CD4-positive, alpha-beta T cell treated with Interleukin-2 at 100 ng/mL for 4 hours (primary cell): Measurements from ENCODE around the gene SUSD2.
"Not testable (repeated sequence)": the region's sequence is repeated elsewhere in the genome, so short reads cannot be mapped to it uniquely, and the experiment has no call there.

Experiments
- DNase-seq: peaks from one replicate; pipeline ENCODE4 v3.0.0-alpha.2; 2020; ENCODE audit warnings: low spot score

SUSD2 gene

DNA sequence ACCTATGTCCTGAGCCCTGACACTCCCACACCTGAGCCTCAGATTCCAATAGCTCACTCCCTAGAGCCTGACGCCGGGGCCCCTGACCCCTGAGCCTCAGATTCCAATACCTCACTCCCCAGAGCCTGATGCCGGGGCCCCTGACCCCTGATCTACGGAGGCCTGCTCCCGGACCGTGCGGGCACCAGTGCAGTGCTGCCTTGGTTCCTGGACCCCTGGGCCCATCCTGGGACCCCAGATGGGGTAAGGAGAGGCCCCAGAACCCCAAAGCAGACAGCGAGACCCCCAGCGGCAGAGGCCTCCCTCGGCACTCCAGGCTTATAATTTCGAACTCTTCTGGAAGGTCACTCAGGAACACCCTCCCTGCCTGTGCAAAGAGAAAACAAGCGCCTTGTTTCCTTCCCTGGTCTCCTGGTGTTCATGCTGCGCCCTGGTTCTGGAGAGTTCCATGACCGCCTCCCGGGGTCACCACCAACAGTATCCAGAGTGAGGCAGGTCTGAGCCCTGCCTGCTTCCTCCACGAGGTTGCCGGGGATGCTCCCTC, 7.5 kb downstream of the SUSD2 start:
- no peak for DNase-seq

DNA sequence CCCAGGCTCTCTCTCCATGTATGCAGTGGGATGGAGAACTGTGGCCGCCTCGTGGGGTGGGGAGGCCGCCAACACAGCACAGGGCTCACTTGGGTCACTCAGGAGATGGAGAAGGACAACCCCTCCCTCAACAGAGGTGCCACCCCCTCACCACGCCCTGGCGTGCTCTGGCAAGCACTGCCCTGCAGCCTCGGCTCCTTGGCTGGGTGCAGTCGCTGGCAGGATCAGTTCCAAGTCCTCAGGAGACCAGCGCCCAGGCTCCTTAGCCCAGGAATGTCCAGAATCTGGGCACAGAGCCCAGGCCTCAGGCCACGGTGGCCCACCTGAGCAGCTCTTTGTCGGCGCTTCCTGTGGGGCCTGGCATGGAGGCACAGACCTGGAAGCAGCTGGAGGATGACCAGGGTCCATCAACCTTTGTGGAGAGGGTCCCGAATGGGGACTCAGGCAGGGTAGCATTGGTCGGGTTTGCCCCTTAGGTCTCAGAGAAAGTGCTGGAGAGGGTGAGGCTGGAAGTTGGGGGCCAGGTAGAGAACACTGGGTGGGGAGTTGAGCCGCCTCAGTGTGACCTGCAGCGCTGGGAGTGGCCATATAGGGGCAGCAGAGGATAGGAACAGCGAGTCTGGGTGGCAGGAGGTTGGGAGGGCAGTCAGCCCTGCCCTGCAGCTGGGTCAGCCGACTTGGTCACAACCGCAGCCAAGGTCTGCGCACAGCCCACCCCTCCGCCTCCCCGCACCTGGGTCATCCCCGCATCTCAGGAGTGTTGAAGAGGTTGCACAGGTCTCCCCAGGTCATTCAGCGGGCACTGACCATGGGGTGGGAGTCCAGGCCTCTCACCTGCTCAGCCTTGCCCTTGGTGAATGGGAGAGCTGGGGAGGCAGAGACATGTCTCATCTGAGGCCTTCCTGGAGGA, 8.2 kb downstream of the SUSD2 start:
- DNase-seq, result peak; percentile 17

DNA sequence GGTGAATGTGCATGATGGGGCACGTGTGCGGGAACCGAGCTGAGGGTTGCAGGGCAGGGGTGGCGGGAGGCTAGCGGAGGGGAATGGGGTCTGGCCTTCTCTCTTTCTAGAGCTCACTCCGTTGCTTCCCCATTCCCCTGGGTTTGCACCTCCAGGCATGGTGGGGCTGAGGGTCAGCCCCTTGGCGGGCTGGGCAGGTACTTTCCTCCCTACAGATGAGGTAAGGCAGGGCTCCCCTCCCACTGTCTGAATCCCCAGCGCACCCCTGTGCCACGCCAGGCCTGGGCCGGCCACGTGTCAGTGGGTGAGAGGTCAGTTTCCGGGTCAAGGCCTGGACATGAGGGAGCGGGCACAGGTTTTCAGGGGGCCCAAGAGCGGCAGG, 8.9 kb downstream of the SUSD2 start:
- no peak for DNase-seq

DNA sequence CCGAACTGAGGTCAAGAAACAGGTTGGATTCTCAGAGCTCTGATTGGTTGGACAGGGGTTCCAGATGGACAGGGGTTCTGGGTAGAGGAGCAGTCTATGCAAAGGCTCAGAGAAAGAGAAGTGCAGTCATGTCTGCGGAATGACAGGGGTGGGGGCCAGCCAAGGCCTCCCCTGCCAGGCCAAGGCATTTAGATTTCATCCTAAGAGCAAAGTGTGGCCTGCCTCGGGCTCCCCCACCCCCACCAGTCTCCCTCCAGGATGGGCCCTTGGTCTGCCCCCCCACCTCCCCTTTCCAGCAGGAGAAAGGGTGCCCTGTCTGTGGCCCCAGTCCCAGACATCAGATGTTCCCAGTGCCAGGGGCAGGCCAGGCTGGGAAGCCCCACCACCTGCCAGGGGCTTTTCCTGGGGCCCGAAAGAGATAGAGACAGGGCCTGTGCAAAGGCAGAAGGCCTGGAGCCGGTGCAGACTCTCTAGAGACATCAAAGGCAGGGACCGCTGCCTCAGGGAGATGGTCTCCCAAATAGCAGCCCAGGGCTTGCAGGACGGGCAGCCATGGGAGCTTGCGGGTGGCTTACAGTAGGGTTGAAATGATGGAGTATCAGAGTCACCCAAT, 9.4 kb downstream of the SUSD2 start:
- DNase-seq, result no peak

DNA sequence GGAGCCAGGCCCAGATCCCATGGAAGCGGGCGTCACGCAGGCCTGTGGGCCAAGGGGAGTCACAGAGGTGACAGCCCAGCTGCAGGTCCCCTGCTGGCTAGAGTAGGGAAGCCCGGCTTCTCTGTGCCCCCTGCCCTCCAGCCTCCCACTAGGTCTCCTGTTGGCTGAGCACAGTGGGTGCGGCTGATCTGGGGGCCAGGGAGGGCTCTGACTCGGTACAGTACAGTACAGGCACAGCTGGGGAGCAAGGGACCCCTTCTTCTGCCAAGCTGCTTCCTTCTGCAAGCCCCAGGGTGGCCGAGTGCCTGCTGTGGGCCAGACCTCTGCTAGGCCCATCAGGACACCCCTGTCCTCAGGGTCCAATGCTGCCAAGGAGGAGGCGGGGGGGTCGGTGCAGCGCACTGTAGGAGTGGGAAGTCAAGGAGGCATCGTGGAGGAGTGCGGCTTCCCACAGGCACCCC, 10.1 kb downstream of the SUSD2 start:
- DNase-seq, result no peak

DNA sequence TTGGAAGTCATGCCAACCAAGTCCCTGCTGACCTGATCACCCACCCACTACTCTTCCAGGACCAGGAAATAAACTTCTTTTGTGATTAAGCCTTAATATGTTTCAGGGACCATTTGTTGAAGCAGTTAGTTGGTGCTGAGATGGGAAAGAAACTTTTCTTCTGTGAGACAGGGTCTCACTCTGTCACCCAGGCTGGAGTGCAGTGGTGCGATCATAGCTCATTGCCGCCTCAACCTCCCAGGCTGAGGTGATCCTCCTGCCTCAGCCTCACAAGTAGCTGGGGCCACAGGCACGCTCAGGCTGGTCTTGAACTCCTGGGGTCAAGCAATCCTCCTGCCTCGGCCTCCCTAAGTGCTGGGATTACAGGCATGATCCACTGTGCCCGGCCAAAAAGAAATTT, 10.6 kb downstream of the SUSD2 start:
- DNase-seq, result no peak

DNA sequence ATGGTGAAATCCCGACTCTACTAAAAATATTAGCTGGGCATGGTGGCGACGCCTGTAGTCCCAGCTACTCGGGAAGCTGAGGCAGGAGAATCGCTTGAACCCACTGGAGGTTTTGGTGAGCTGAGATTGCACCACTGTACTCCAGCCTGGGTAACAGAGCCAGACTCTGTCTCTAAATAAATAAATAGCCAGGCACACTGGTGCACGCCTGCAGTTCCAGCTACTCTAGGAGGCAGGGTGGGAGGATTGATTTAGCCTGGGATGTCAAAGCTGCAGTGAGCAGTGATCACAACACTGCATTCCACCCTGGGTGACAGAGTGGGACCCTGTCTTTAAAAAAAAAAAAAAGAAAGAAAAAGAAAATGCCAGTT, 17.4 kb downstream of the SUSD2 start:
- no peak for DNase-seq

DNA sequence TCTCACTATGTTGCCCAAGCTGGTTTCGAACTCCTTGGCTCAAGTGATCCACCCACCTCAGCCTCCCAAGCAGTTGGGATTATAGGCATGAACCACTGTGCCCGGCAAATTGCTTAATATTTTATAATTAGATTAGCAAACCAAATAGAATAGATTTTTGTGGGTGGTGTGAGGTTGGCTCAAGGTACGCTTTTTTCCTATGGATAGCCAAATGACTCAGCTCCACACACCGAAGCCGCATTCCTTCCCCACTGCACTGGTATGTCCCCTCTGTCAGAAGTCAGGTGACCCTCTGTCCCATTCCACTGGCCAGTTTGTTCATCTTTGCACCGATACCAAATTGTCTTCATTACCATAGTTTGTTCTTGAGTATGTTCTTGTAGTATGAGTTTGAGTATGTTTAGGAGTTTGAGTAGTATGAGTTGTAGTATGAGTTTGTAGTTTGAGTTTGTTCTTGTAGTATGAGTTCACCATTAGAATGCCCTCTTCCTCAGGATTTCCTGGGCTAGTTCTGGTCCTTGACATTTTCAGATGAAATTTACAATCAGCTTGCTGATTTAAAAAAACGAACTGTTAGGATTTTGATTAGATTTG, 19.4 kb downstream of the SUSD2 start:
- DNase-seq, result no peak

DNA sequence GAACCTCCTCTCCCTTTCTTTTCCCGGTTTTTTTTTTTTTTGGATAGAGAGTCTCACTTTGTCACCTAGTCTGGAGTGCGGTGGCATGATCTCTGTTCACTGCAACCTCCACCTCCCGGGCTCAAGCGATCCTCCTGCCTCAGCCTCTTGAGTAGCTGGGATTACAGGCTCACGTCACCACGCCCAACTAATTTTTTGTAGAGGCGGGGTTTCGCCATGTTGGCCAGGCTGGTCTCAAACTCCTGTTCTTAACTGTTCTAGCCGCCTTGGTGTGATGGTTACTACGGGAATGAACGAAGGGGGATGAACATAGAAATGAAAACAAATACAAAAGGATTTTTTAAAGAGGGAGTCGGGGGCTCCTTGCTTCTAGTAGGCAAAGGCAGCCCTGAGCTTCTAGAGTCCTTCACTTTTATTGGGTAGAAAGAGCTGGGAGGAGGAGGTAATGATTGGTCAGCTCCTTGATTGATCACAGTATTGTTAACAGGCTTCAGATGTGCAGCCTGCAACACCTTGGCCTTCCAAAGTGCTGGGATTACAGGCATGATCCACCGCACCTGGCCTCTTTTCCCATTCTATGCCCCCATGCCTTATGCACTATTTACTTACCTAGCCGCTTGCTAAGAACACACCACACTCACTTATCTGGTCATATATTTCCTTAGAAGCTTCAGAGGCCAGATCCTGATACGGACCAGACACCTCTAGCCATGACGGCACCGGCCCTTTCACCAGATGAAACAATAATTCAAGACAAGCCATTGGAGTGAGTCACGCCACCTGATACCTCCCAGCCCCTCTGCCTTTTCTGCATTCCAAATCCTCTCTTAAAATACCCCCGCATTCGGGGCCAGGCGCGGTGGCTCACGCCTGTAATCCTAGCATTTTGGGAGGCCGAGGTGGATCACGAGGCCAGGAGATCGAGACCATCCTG, 20.7 kb downstream of the SUSD2 start:
- DNase-seq, result no peak

DNA sequence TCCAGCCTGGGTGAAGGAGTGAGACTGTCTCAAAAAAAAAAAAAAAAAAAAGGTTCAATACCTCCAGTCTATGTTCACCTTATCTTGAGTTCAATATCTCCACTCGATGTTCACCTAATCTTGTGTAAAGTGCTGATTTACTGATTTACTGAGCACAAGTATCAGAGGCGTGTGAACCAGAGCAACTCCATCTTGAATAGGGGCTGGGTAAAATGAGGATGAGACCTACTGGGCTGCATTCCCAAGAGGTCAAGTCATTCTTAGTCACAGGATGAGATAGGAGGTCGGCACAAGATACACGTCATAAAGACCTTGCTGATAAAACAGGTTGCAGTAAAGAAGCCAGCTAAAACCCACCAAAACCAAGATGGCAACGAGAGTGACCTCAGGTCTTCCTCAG, 22.6 kb downstream of the SUSD2 start:
- not testable (repeated sequence) for DNase-seq

DNA sequence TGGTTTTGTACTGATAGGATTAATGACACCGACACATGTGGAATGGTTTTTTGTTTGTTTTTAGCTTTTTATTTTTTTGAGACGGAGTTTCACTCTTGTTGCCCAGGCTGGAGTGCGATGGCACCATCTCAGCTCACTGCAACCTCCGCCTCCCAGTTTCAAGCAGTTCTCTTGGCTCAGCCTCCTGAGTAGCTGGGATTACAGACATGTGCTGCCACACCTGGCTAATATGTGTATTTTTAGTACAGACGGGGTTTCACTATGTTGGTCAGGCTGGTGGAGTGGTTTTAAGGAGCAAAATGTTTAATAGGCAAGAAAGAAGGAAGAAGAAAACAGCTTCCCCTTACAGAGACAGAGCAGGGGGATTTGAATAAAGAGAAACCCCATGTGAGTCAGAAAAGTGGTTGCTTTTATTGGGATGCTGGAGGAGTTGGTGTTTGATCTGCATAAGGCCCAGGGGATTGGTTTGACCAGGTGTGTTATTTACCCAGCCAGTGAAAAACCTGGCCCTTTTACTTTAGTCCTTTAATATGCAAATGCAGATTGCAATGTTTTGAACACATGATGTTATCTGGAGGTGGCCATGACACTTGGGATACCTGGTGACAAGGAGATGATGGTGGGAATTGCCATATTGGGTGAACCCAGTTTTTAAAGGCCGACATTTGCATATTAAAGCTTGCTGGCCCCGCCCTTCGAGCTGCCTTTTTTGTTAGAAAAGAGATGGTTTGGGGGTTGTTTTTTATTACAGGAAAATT, 24.3 kb downstream of the SUSD2 start:
- no peak for DNase-seq

DNA sequence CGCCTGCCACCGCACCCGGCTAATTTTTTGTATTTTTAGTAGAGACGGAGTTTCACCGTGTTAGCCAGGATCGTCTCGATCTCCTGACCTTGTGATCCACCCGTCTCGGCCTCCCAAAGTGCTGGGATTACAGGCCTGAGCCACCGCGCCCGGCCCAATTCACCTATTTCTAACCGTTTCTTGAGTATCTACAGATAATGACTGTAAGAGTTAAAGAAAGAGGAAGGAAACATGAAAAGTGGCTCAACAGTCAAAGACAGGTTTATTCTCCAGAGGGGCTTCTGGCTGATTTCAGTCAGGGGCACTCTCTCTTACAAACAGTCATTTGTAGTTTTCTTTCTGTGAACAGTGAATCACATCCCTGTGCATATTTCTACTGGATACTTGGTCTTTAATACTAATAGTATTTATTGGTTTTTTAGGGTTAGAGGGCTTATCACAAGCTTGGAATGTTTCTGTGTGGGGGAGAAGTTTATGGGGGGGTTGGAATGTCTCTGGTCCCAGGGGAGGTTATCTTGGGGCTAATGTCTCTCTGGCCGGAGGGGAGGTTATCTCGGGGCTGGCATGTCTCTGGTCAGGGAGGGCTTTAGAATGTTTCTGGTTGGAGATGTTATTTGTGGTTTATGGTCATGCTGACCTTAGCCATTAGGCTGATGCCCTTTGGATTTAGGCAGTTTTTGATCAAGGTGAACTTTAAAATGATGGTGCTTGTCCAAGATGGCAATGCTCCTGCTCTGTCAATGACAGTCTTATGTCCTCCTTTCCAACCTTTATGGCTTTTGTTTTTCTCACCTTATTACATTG, 25.4 kb downstream of the SUSD2 start:
- not testable (repeated sequence) for DNase-seq

DNA sequence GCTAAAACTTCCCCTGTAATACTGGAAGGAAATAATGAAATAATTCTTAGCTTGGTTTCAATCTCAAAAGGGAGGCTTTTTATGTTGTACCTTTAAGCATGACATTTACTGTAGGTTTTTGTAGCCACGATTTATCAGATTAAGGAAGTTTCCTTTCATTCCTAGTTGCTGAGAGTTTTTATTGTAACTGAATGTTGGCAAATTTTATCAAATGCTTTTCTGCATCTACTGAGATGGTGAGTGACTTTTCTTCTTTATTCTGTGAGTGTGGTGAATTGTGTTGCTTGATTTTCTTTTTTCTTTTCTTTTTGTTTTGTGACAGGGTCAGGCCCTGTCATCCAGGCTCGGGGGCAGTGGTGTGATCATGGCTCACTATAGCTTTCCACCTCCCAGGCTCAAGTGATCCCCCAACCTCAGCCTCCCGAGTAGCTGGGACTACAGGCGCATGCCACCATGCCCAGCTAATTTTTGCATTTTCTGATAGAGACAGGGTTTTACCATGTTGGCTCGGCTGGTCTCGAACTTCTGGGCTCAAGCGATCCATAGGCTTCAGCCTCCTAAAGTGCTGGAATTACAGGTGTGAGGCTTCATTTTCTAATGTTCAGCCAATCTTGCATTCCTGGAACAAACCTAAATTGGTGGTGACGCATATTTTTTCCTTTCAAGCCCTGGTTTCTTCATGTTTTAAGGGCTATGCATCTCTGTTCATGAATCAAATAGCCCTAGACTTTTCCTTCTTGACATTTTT, 26.2 kb downstream of the SUSD2 start:
- no peak for DNase-seq

DNA sequence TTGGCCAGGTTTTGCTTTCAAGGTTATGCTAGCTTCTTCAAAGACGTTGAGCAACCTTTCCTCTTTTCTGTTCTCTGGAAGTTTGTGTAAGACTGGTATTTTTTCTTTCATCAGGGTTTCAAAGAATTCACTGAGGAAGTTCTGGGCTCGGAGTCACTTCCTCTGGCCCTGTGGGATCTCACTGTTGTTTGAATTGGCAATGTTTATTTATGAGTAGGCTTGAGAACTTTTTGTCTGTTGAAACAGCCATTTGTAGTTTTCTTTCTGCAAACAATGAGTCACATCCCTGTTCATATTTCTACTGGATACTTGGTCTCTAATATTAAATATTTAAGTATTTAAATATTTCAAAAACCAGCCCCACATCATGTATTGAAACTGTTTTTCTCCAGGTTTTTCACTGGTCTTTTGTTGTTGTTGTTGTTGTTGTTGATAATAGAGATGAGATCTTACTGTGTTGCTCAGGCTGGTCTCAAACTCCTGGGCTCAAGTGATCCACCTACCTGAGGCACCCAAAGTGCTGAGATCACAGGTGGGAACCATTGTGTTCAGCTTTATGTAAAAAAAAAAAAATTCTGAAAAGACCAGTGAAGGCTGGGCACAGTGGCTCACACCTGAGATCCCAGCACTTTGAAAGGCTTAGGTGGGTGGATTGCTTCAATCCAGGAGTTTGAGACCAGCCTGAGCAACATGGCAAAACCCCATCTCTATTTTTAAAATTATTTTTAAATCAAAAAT, 26.9 kb downstream of the SUSD2 start:
- DNase-seq, result peak; percentile 20

DNA sequence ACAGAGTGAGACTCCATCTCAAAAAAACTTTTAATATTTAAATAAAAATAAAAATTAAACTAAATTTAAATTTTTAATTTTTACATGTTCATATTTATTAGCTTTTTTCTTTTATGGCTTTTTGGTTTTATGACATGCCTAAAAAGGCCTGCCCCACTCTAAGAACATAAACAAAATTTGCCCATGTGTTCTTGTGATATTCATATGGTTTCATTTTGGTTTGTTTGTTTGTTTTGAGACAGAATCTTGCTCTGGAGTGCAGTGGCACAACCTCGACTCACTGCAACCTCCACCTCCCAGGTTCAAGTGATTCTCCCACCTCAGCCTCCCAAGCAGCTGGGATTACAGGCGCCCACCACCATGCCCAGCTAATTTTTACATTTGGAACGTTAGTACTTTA, 27.7 kb downstream of the SUSD2 start:
- no peak for DNase-seq

DNA sequence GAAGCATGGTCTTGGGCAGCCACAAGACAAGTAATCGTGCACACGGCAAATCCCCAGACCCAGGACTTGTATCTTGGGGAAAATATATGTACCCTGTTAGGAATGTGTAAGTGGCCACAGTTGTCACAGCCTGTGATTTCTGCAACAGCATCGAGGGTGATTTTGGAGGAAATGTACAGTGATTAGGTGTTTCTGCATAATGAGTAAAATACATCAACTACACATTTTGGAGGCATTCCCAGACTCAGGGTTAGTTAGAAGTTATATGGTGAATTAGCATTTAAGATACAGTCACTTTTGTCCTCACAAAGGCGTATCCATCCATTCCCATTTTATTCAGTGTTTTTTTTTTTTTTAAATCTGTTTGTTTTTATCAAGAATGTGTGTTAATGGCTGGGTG, 28.4 kb downstream of the SUSD2 start:
- no peak for DNase-seq

DNA sequence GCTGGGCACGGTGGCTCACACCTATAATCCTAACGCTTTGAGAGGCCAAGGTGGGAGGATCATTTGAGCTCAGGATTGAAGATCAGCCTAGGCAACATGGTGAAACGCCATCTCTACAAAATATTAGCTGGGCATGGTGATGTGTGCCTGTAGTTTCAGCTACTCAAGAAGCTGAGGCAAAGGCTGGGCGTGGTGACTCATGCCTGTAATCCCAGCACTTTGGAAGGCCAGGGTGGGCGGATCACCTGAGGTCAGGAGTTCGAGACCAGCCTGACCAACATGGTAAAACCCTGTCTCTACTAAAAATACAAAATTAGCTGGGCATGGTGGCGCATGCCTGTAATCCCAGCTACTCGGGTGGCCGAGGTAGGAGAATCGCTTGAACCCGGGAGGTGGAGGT, 29.1 kb downstream of the SUSD2 start:
- DNase-seq, result not testable (repeated sequence)

DNA sequence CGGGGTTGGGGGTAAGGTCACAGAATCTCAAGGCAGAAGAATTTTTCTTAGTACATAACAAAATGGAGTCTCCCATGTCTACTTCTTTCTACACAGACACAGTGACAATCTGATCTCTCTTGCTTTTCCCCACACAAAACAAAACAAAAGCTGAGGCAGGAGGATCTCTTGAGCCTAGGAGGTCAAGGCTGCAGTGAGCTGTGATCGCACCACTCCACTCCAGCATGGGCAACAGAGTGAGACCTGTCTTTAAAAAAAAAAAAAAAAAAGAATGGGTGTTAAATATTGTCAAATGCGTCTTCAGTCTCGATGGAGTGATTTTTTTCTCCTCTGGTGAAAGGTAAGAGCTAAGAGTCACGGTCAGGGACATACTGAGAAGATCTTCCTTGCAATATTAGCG, 30.4 kb downstream of the SUSD2 start:
- DNase-seq, result not testable (repeated sequence)

DNA sequence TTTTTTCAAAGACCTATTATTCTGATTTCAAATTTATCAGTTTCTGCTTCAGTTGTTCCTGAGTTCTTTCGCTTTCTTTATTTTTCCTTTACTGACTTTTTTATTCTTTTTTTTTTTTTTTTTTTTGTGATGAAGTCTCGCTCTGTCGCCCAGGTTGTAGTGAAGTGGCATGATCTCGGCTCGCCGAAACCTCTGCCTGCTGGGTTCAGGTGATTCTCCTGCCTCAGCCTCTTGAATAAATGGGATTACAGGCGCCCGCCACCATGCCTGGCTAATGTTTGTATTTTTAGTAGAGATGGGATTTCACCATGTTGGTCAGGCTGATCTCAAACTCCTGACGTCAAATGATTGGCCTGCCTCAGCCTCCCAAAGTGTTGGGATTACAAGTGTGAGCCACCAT, 31.8 kb downstream of the SUSD2 start:
- DNase-seq, result not testable (repeated sequence)
